ENCODE results near the gene SPATS2.

Gene SPATS2

DNA sequence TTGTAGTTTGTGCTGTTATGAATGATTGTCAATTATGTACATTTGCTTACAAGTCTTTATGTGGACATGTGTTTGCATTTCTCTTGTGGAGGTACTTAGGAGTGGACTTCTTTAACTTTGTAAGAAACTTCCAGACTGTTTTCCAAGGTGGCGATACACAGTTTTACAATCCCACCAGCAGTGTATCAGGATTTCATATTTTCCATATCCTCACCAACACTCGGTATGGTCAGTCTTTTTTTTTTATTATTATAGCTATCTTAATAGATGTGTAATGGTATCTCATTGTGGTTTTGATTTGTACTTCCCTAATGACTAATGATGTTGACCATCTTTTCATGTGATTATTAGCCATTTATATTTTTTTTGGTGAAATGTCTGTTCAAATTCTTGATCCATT is 97.9 kb downstream of the SPATS2 start:
- TF ChIP-seq, protein P1, sequence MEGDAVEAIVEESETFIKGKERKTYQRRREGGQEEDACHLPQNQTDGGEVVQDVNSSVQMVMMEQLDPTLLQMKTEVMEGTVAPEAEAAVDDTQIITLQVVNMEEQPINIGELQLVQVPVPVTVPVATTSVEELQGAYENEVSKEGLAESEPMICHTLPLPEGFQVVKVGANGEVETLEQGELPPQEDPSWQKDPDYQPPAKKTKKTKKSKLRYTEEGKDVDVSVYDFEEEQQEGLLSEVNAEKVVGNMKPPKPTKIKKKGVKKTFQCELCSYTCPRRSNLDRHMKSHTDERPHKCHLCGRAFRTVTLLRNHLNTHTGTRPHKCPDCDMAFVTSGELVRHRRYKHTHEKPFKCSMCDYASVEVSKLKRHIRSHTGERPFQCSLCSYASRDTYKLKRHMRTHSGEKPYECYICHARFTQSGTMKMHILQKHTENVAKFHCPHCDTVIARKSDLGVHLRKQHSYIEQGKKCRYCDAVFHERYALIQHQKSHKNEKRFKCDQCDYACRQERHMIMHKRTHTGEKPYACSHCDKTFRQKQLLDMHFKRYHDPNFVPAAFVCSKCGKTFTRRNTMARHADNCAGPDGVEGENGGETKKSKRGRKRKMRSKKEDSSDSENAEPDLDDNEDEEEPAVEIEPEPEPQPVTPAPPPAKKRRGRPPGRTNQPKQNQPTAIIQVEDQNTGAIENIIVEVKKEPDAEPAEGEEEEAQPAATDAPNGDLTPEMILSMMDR (conservative IDR thresholded peaks at IDR 0.05): no peak

DNA sequence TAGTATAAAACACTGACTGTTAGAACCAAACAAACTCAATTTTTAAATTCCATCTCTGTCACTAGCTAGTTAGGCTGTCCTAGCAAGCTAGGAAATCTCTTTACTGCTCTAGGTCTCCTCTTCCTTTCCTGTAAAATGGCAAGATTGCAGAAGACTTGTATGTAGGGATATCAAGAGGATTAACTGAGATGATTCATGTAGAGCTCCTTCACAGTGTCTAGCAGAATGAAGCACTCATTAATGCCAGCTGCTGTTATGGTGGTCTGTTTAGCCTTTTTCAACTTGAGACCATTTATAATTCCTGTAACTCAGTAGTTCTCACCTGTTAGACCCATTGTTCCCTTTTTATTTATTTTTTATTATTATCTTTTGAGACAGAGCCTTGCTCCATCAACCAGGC is 103.7 kb downstream of the SPATS2 start:
- TF ChIP-seq, protein P1 (conservative IDR thresholded peaks at IDR 0.05): no peak
- no peak for TF ChIP-seq ZFX (IDR thresholded peaks at IDR 0.05)
- H3K27ac ChIP-seq: no peak overlapping the region

More for the DNA sequence above, 97.9 kb downstream of the SPATS2 start:
- no peak overlapping the region for H3K27ac ChIP-seq

DNA sequence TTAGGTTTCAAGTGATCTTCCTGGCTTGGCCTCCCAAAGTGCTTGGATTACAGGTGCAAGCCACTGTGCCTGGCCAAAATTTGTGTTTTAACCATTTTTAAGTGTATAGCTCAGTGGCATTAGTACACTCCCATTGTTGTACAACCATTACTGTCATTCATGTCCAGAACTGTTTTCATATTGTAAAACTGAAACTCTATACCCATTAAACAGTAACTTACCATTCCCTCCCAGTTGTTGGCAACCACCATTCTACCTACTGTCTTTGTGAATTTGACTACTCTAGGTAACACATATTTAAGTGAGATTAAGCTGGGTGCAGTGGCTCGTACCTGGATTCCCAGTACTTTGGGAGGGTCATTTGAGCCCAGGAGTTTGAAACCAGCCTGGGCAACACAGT is 104.3 kb downstream of the SPATS2 start:
- TF ChIP-seq, protein P1 (conservative IDR thresholded peaks at IDR 0.05): no peak
- no peak for TF ChIP-seq ZFX (IDR thresholded peaks at IDR 0.05)

DNA sequence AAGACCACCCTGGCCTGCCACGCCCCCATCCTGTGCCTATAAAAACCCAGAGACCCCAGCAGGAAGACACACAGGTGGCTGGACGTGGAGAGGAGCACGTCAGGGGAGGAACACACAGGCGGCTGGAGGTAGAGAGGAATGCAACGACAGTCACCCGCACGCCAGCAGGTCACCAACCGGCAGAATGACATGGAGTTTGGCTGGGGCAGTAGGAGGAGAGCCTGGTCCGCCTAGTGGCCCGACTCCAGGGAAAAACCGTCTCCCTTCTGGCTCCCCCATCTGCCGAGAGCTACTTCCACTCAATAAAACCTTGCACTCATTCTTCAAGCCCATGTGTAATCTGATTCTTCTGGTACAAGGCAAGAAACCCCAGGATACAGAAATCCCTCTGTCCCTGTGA is 108.8 kb downstream of the SPATS2 start:
- TF ChIP-seq, protein P1 (conservative IDR thresholded peaks at IDR 0.05): no peak
- no peak for TF ChIP-seq ZFX (IDR thresholded peaks at IDR 0.05)
- H3K27ac ChIP-seq: no peak overlapping the region

More for the DNA sequence above, 104.3 kb downstream of the SPATS2 start:
- H3K27ac ChIP-seq: no peak overlapping the region

DNA sequence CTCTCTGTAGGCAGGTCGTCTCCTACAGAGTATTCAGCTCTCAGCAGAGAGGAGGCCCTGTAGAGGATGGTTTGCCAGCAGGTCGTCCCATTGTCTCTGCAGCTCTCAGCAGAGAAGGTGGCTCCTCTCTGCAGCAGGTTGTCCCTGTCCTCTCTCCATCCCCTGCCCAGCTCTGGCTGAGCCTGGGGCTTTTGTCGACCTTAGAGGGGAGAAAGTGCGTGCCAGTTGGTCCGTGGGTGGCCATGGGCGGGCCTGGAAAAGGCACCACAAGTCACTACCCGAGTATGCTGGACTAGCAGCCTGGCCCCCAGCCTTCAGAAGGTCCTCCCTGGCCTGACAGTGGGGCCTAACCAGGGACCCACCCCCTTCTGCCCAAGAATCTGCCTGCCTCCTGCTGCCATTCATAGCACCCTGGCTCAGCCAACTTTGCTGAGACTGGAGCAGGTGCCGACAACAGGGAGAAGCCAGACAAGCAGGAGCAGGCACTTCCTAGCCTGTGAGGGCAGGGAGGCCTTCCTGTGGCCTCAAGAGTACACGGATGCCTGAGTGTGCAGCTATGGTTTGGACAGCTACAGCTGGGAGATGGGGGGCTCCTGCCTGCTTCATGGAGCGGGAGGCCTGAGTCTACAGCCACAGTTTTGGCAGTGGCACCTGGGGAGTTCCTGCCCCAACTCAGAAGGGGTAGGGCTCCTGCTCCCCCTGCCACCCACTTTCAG is 111.8 kb downstream of the SPATS2 start:
- TF ChIP-seq ZFX (IDR thresholded peaks at IDR 0.05): no peak
- TF ChIP-seq, protein P1 (conservative IDR thresholded peaks at IDR 0.05): no peak
- H3K27ac ChIP-seq: no peak overlapping the region

DNA sequence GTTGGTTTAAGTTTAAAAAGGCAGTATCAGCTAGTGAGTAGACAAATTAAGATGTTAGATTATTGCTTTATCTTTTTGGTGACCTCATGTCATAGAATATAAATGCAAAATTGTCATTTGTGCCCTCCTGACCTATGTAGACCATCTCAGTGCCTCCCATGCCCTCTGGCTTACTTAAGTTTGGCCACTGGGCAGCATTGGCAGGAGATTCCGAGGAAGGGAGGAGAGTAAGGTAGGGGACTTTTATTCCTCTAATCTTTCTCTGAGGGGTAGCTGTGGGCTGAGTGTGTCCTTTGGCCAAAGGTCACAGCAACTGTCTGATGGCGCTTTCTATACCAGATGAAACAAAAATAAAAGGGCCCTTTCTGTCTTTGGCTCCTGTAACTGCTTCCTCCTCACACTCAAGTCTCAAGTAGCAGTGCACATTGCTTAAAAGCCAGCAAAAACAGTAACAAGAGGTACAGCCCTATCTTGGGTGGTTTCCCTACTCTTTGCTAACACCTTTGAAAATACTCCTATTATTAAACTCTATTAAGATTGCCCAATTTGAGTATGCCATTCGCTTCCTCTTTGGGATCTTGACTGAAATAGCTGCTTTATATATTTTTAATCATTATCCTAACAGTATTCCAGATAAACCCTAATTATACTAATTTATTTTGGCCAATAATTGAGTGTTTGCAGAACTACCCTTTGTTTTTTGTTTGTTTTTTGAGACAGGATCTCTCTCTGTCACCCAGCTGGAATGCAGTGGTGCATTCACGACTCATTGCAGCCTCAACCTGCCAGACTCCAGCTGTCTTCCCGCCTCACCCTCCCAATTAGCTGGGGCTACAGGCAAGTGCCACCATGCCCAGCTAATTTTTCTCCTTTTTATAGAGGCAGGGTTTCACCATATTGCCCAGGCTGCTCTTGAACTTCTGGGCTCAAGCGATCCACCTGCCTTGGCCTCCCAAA is 115.1 kb downstream of the SPATS2 start:
- H3K27ac ChIP-seq: no peak overlapping the region
- no peak for TF ChIP-seq ZFX (IDR thresholded peaks at IDR 0.05)
- TF ChIP-seq, protein P1 (conservative IDR thresholded peaks at IDR 0.05): no peak

DNA sequence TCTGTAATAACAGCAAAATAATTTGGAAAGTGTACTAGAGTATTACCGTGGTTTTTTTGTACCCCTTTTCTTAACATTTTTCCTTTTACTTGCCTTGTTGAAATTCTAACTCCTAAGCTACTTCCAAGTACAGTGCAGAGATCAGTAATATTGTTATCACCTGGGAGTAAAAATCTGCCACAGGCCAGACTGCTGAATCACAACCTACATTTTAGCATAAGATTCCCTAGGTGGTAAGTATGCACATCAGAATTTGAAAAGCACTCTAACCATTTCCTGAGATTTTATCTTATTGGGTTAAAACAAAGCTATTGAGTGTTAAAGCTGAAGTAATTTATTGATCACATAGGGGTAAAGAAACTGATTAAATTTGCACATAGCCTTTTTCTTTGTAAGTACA is 116.4 kb downstream of the SPATS2 start:
- H3K27ac ChIP-seq: no peak overlapping the region
- TF ChIP-seq ZFX (IDR thresholded peaks at IDR 0.05): no peak
- TF ChIP-seq, protein P1 (conservative IDR thresholded peaks at IDR 0.05): no peak

Measured in C4-2B (cell line).